ENCODE data around the gene WDR53. TPM values are rescaled to one million over a fixed set of nuclear protein-coding genes. Genes with fewer than 3 reads are reported as not detected.
A peak's percentile ranks its signal among the peaks of the same experiment; 100 is the strongest.

WDR53 gene
- total and polyA plus RNA-seq, 9 of the 15 experiments (the other 6 are each of a cell fraction or from before 2014, with no cell fraction given): 13.0 to 34.5 (median 20.9) TPM

GRCh38 chr3:196528639-196529233, 39.6 kb downstream of the WDR53 start (continued):
- TF ChIP-seq, protein P1, sequence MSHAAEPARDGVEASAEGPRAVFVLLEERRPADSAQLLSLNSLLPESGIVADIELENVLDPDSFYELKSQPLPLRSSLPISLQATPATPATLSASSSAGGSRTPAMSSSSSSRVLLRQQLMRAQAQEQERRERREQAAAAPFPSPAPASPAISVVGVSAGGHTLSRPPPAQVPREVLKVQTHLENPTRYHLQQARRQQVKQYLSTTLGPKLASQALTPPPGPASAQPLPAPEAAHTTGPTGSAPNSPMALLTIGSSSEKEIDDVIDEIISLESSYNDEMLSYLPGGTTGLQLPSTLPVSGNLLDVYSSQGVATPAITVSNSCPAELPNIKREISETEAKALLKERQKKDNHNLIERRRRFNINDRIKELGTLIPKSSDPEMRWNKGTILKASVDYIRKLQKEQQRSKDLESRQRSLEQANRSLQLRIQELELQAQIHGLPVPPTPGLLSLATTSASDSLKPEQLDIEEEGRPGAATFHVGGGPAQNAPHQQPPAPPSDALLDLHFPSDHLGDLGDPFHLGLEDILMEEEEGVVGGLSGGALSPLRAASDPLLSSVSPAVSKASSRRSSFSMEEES (CRISPR knock-in tag; IDR thresholded peaks at IDR 0.05): no peak
- TF ChIP-seq MYBL2 (IDR thresholded peaks at IDR 0.05; ENCODE audit: low read depth) (no peak), MYBL2 (CRISPR knock-in tag; IDR thresholded peaks at IDR 0.05; ENCODE audit: borderline replicate concordance) (no peak), ZNF134 (CRISPR knock-in tag; conservative IDR thresholded peaks at IDR 0.05) (no peak), MTA3 (IDR thresholded peaks at IDR 0.05; ENCODE audit: borderline replicate concordance) (peak; percentile 74), BHLHE40 (IDR thresholded peaks at IDR 0.05; ENCODE audit: low read length) (0 out of 2 replicates have a peak, but pooled peaks have one; percentile 13), SRSF3 (IDR thresholded peaks at IDR 0.05; ENCODE audit: insufficient read depth, low read length) (no peak), RBM22 (IDR thresholded peaks at IDR 0.05; ENCODE audit: low read depth, low read length, poor library complexity, severe bottlenecking) (no peak), HDAC6 (IDR thresholded peaks at IDR 0.05; ENCODE audit: low read depth, low read length) (no peak), SMARCA4 (IDR thresholded peaks at IDR 0.05) (no peak), SNAPC5 (CRISPR knock-in tag; IDR thresholded peaks at IDR 0.05) (no peak), NFATC3 (IDR thresholded peaks at IDR 0.05) (no peak), IFI16 (CRISPR knock-in tag; IDR thresholded peaks at IDR 0.05) (no peak), ZNF668 (CRISPR knock-in tag; IDR thresholded peaks at IDR 0.05) (no peak), ARHGAP35 (IDR thresholded peaks at IDR 0.05; ENCODE audit: partially characterized antibody) (no peak), RFX5 (IDR thresholded peaks at IDR 0.05; ENCODE audit: low read depth, low read length) (no peak), EGR1 (conservative IDR thresholded peaks at IDR 0.05) (no peak), ZKSCAN3 (CRISPR knock-in tag; IDR thresholded peaks at IDR 0.05) (no peak), CSDE1 (IDR thresholded peaks at IDR 0.05) (no peak), MEF2D (tag; conservative IDR thresholded peaks at IDR 0.05; ENCODE audit: low read depth) (no peak)
- TF ChIP-seq, protein P2, sequence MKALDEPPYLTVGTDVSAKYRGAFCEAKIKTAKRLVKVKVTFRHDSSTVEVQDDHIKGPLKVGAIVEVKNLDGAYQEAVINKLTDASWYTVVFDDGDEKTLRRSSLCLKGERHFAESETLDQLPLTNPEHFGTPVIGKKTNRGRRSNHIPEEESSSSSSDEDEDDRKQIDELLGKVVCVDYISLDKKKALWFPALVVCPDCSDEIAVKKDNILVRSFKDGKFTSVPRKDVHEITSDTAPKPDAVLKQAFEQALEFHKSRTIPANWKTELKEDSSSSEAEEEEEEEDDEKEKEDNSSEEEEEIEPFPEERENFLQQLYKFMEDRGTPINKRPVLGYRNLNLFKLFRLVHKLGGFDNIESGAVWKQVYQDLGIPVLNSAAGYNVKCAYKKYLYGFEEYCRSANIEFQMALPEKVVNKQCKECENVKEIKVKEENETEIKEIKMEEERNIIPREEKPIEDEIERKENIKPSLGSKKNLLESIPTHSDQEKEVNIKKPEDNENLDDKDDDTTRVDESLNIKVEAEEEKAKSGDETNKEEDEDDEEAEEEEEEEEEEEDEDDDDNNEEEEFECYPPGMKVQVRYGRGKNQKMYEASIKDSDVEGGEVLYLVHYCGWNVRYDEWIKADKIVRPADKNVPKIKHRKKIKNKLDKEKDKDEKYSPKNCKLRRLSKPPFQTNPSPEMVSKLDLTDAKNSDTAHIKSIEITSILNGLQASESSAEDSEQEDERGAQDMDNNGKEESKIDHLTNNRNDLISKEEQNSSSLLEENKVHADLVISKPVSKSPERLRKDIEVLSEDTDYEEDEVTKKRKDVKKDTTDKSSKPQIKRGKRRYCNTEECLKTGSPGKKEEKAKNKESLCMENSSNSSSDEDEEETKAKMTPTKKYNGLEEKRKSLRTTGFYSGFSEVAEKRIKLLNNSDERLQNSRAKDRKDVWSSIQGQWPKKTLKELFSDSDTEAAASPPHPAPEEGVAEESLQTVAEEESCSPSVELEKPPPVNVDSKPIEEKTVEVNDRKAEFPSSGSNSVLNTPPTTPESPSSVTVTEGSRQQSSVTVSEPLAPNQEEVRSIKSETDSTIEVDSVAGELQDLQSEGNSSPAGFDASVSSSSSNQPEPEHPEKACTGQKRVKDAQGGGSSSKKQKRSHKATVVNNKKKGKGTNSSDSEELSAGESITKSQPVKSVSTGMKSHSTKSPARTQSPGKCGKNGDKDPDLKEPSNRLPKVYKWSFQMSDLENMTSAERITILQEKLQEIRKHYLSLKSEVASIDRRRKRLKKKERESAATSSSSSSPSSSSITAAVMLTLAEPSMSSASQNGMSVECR (CRISPR knock-in tag; IDR thresholded peaks at IDR 0.05): peak; percentile 67; the same call in 1 of the 2 replicates
